GM18951 (cell line): ENCODE results near the gene PSME4.
"Not testable (repeated sequence)": the region's sequence is repeated elsewhere in the genome, so short reads cannot be mapped to it uniquely, and the experiment has no call there.

ENCODE experiments used
- POLR2A ChIP-seq: IDR thresholded peaks from 4 replicates; pipeline ENCODE4 v1.6.1; 2011; ENCODE audit warnings: mild to moderate bottlenecking; ENCODE audit not compliant: insufficient read length, insufficient read depth; ENCODE audit errors: extremely low read depth
- in situ Hi-C: fragments of 300-500 bp; cut with MboI; formaldehyde crosslinking; loops from one replicate; pipeline ENCODE4 v1.12.0; 2022; ENCODE audit warnings: low sequenced_read_pairs, mixed read lengths, inconsistent platforms; ENCODE audit not compliant: unreplicated experiment

Gene PSME4

GRCh38 chr2:53826587-53827397 lies 144.0 kb downstream of the PSME4 start:
- no peak for TF ChIP-seq POLR2A
- in situ Hi-C loops, result no loop called here

GRCh38 chr2:53826030-53826410 lies 144.8 kb downstream of the PSME4 start:
- in situ Hi-C loops, result no loop called here
- TF ChIP-seq POLR2A, result no peak

- in situ Hi-C loops, result not testable (repeated sequence)
Measured at GRCh38 chr2:53823639-53824038, 147.2 kb downstream of the PSME4 start.

GRCh38 chr2:53821810-53822209 lies 149.0 kb downstream of the PSME4 start:
- in situ Hi-C loops, result no loop called here

GRCh38 chr2:53820711-53821110 lies 150.1 kb downstream of the PSME4 start:
- in situ Hi-C loops, result no loop called here
- TF ChIP-seq POLR2A, result no peak

More at GRCh38 chr2:53821810-53822209, 149.0 kb downstream of the PSME4 start:
- TF ChIP-seq POLR2A, result no peak

GRCh38 chr2:53820048-53820447 lies 150.7 kb downstream of the PSME4 start:
- in situ Hi-C loops, result no loop called here
- TF ChIP-seq POLR2A, result no peak

- no peak for TF ChIP-seq POLR2A
- in situ Hi-C loops, result no loop called here
Measured at GRCh38 chr2:53819634-53820033, 151.2 kb downstream of the PSME4 start.

GRCh38 chr2:53818854-53819435 lies 151.8 kb downstream of the PSME4 start:
- no peak for TF ChIP-seq POLR2A
- in situ Hi-C loops, result no loop called here
